ENCODE measurements around the gene CERS1.
A peak's percentile ranks its signal among the peaks of the same experiment; 100 is the strongest.

The CERS1 gene

DNA sequence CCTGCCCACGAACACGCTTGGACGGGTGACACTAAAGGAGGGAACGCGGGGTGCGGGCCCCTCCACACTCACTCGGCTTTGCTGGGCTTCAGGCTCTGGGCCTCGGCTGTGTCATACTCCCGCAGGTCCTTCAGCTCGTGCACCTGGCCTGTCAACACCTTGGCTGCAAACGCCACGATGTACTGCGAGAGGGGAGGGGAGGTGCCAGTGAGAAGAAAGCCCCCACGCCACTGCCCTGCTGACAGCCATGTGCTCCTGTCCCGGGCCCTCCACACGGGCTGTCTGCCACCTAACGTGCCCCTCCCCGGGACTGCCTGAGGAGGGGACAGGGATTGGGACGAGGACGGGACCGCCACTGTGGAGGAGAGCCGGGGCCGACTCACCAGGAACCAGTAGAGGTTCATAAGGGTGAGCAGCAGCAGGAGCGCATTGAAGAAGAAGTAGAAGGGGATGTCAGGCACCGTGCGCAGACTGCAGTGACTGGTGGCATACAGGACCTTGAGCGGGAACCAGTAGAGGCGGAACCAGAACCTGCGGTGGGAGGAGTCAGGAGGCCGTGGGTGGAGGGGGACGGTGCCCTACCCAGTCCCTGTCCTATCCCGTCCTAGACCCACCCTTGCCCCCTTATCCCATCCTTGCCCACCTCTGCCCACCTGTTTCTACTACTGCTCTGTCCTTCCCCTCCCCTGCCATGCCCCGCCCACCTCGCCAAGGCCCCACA is 16.9 kb downstream of the CERS1 start:
- ATAC-seq, result peak; percentile 9

DNA sequence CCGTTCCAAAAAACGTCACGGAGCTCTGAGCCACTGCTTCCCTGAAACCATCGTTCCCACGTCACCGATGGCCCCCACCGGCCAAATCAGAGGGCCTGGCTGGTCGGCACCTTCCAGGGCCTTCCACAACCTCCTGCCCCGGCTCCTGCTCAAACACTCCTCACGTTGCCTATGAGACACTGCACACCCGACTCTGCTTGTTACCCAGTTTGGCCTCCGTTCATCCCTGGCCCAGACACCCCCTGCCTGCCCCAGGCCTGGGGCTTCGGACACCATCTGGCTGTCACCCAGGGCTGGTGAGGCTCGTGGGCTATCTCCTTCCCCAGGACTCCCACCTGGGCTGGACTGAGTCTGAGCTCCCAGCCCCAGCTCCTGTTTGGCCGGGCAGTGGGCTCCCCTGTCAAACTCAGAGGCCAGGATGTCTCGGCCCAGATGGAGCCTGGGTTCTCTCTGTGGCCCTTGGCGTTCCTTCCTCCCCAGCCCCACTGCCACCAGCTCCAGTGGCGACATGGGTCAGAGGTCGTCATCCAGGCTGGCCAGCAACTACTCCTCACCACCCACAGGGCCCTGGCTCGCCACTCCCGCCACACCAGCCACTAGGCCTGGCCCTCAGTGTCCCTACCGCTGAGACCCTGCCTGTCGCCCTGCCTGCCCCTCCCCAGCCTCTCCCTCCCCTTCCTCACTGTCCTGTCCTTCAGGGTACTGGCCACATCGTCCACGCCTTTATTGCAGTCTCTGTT is 17.7 kb downstream of the CERS1 start:
- DNase-seq, result no peak
- Mint-ChIP-seq H3K9me3 (no peaks in the 10 kb centered on the region), H3K27ac (no peak overlapping the region), H3K4me3 (no peak overlapping the region), H3K36me3 (ENCODE audit: low read depth) (no peaks in the 10 kb centered on the region), H3K4me1 (no peaks in the 10 kb centered on the region), H3K27me3 (no peaks in the 10 kb centered on the region)
- ATAC-seq, result no peak

More for the DNA sequence above, 16.9 kb downstream of the CERS1 start:
- DNase-seq, result no peak
- Mint-ChIP-seq H3K4me1 (no peaks in the 10 kb centered on the region), H3K36me3 (ENCODE audit: low read depth) (no peaks in the 10 kb centered on the region), H3K27ac (no peak overlapping the region), H3K9me3 (no peaks in the 10 kb centered on the region), H3K4me3 (no peak overlapping the region), H3K27me3 (no peaks in the 10 kb centered on the region)

DNA sequence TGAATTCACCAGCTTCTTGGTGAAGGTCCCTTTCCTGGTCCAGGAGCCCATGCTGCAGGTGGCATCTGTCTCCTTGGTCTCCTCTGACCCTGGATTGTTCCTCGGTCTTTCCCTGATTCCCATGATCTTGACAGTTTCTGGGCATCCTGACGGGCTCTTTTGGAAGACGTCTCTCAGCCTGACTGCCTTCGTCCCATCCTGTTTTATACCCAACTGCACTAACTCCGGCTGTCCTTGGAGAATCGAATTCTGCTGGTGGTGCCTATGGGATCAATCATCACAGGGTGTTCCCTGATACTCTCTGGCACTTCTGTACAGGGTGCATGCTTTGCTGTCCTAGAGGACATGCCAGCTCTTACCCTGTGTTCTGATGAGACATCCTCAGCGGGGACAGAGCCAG is 19.1 kb downstream of the CERS1 start:
- no peak overlapping the region for H3K27ac Mint-ChIP-seq
- DNase-seq, result no peak
- H3K4me3 Mint-ChIP-seq, result no peak overlapping the region

DNA sequence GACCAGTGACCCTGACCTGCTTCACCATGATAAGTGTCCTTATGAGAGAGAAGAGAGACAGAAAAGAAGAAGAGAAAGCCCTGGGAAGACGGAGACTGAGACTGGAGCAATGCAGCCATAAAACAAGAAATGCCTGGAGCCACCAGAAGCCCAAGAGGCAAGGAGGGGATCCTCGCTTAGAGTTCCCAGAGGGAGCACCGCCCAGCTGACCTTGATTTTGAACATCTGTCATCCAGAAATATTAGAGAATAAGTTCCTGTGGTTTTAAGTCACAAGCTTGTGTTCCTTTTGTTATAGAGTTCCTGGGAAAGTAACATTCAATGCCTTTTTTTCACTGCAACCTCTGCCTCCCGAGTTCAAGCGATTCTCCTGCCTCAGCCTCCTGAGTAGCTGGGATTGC is 20.2 kb downstream of the CERS1 start:
- H3K4me1 Mint-ChIP-seq, result peaks cover 8% of the 10 kb centered on the region
- no peak overlapping the region for H3K27ac Mint-ChIP-seq
- no peak for DNase-seq

More for the DNA sequence above, 19.1 kb downstream of the CERS1 start:
- no peak for ATAC-seq
- H3K4me1 Mint-ChIP-seq, result peaks cover 2% of the 10 kb centered on the region
- H3K36me3 Mint-ChIP-seq (ENCODE audit: low read depth), result no peaks in the 10 kb centered on the region
- no peaks in the 10 kb centered on the region for H3K27me3 Mint-ChIP-seq
- no peaks in the 10 kb centered on the region for H3K9me3 Mint-ChIP-seq

DNA sequence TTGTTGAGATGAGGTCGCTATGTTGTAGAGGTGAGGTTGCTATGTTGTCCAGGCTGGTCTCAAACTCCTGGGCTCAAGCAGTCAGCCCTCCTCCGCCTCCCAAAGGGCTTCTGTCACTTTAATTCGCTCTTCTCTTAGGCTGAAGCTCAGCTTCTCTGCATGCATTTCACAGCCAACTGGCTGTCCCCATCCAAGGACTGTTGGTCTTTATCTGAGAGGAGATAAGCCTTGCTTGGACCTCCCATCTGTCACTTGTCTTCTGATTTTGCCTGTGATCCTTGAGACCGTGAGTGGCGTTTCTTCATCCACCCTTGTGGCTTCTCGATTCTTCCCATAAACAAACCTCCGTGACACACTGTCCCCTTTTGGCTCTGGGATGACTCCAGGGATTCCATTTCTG is 24.4 kb downstream of the CERS1 start:
- Mint-ChIP-seq H3K4me1 (peaks cover 11% of the 10 kb centered on the region), H3K27ac (no peak overlapping the region), H3K9me3 (no peaks in the 10 kb centered on the region), H3K4me3 (no peak overlapping the region), H3K27me3 (peaks cover 10% of the 10 kb centered on the region), H3K36me3 (ENCODE audit: low read depth) (peaks cover 11% of the 10 kb centered on the region)
- DNase-seq (no peak), ATAC-seq (no peak)

More for the DNA sequence above, 20.2 kb downstream of the CERS1 start:
- H3K27me3 Mint-ChIP-seq, result peaks cover 8% of the 10 kb centered on the region
- H3K4me3 Mint-ChIP-seq, result no peak overlapping the region
- ATAC-seq, result no peak
- H3K36me3 Mint-ChIP-seq (ENCODE audit: low read depth), result peaks cover 2% of the 10 kb centered on the region
- no peaks in the 10 kb centered on the region for H3K9me3 Mint-ChIP-seq

DNA sequence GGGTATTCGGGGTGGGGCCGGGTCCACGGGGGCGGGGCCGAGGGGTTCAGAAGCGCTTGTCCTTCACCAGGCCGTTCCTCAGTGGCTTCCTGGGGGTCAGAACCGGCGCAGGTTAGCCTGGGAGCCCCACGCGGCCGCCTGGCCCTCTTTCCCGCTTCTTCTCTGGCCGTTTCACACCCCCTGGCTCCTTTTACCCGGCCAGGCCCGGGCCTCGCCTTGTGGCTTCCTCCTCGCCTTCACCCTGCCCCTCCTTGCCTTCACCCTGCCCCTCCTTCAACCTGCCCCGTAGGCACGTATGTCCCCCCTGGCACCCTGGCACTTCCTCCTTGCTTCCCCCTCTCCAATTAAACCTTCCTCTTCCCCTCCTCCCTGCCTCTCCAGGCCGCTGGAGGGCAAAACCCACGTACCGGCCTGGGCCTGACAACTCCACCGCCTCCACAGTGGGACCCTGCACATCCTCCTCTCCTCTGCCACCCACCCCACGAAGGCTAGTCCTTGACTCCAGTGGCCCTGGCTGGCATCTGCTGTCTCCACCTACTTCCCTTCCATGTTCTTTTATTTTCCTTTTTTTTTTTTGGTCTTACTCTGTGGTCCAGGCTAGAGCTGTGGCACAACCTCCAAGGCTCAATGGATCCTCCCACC is 25.3 kb downstream of the CERS1 start:
- no peak for DNase-seq
- no peak for ATAC-seq
- Mint-ChIP-seq H3K9me3 (no peaks in the 10 kb centered on the region), H3K27ac (no peak overlapping the region), H3K4me1 (peaks cover 11% of the 10 kb centered on the region), H3K4me3 (no peak overlapping the region), H3K27me3 (peaks cover 10% of the 10 kb centered on the region), H3K36me3 (ENCODE audit: low read depth) (peaks cover 14% of the 10 kb centered on the region)

DNA sequence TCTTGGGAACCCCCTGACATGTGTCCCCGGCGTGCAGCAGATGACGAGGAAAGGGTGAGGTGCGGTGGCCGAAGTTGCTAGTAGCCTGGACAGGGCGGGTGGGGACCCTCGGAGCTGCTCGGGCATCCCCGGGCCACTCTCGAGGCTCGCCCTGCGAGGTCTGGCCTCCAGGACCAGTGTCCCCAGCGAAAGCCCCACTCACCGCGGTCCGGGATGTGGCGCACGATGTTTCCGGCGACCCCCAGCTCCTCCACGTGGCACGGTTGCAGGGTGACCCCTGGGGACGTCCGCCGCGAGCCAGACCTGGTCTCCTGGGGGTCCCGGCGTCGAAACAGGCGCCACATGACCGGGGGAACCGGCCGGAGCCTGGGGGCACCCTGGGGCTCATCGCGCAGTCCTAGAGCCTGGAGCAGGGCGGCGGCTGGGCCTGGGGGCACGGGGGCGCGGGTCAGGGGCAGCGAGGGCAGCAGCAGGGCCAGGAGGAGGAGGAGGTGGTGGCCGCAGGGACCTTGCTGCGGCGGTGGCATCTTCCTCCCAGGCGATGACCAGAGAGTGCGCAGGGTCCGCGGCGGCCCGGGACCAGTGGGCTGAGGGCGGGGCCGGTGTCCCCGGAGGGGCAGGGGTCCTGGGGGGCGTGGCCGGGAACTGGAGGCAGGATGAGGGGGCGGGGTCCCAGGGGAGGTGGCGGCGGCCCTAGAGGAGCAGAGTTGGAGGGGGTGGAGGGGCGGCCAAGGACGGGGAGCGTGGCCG is 26.0 kb downstream of the CERS1 start:
- H3K9me3 Mint-ChIP-seq, result no peaks in the 10 kb centered on the region
- no peak for DNase-seq
- H3K4me1 Mint-ChIP-seq, result peaks cover 11% of the 10 kb centered on the region
- peaks cover 10% of the 10 kb centered on the region for H3K27me3 Mint-ChIP-seq
- no peak overlapping the region for H3K27ac Mint-ChIP-seq
- no peak for ATAC-seq
- H3K4me3 Mint-ChIP-seq, result no peak overlapping the region
- H3K36me3 Mint-ChIP-seq (ENCODE audit: low read depth), result peaks cover 14% of the 10 kb centered on the region

DNA sequence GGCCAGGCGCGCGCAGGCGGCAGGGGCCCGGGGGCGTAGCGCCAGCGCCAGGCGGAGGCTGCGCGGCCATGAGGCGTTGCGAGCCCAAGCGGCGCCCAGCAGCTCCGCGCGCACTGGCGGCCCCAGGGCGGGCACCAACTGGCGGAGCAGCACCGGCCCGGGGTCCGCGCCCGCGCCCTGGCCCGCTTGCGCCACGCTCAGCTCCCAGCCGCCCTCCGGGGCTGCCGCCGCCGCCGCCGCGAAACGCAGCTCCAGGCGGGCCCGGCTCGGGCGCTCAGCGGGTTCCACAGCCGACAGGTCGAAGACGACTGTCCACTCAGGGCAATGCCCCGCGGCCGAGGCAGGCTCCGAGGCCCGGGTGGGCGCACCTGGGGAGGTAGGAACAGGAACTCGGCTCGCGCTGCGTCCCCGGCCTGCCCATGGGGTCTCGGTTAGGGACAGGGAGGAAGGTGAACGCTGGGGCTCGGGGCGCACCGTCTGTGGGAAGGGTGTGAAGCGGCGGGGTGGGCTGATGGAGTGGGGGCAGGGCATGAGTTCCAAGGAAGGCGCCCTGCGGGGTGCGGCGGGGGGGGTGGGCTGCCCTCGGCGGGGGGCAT is 26.8 kb downstream of the CERS1 start:
- H3K4me3 Mint-ChIP-seq, result no peak overlapping the region
- H3K9me3 Mint-ChIP-seq, result no peaks in the 10 kb centered on the region
- no peak for DNase-seq
- no peak overlapping the region for H3K27ac Mint-ChIP-seq
- H3K36me3 Mint-ChIP-seq (ENCODE audit: low read depth), result peaks cover 18% of the 10 kb centered on the region
- peaks cover 10% of the 10 kb centered on the region for H3K27me3 Mint-ChIP-seq
- ATAC-seq, result no peak
- peaks cover 11% of the 10 kb centered on the region for H3K4me1 Mint-ChIP-seq

DNA sequence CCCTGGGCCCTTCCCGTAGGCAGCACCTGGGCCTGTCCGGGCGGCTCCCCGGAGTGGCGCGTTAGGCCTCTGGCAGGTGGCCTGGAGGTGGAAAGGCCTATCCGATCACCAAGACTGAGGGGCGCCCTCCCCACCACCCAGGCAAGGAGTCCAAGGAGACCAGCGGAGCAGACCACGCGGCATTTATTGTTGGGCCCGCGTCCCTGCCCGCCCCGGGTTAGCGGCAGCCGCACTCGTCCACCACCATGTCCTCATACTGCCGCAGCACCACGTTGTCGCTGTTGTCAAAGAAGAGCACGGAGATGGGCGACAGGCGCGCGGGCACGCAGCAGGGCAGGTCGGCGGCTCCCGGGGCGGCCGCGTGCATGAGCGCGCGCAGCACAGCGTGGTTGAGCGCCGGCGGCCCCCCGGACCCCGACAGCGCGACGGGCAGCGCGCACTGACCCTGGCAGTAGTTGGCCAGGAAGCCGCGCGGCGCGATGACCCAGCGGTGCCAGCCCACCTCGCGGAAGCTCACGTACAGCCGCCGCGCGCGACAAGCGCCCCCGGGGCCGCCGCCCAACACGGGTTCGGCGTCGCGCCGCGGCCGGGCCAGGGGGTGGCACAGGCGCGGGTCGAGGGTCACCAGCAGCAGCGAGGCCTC is 27.5 kb downstream of the CERS1 start:
- DNase-seq (no peak), ATAC-seq (no peak)
- Mint-ChIP-seq H3K27ac (no peak overlapping the region), H3K36me3 (ENCODE audit: low read depth) (peaks cover 18% of the 10 kb centered on the region), H3K4me3 (no peak overlapping the region), H3K4me1 (peaks cover 11% of the 10 kb centered on the region), H3K9me3 (no peaks in the 10 kb centered on the region), H3K27me3 (peaks cover 10% of the 10 kb centered on the region)

DNA sequence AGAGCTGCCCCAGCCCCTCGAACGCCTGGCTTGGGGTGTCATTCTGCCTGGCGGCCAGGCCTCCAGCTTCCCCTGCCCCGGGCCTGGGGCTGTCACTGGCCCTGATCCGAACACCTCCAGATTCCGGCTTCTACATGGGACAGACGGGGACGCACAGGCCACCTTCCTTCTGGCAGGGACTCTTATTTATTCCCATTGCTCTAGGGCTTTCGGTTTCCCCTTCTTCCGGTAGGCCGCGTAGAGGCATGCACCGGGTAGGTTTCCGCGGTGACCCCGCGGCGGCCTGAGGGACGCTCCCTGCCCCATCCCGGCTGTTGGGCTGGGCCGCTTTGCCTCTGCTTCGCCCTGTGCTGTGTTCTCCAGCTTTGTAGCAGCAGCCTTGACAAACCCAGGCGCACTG is 28.2 kb downstream of the CERS1 start:
- Mint-ChIP-seq H3K4me3 (no peak overlapping the region), H3K36me3 (ENCODE audit: low read depth) (peaks cover 20% of the 10 kb centered on the region), H3K9me3 (no peaks in the 10 kb centered on the region), H3K27me3 (peaks cover 10% of the 10 kb centered on the region), H3K27ac (no peak overlapping the region), H3K4me1 (peaks cover 11% of the 10 kb centered on the region)
- ATAC-seq (no peak), DNase-seq (no peak)

DNA sequence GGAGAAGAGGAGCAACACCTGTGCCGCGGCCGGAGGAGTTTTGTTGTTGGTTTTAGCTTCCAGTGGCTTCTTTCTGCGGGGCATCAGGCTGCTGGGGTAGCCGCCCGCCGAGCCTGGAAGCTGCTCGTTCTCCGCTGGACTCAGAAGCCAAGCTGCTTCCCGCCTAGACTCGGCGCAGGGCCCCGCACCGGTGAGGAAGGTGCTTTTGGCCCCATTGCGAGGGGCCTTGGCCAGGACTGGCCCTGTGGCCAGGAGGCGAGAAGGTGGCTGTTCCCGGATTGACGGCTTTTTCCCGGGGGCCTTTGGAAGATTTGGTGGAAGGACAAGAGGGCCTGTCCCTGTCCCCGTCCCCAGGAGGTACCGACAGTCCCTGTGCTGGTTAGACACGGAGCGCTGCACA is 28.8 kb downstream of the CERS1 start:
- Mint-ChIP-seq H3K27ac (no peak overlapping the region), H3K4me3 (no peak overlapping the region), H3K4me1 (peaks cover 11% of the 10 kb centered on the region), H3K36me3 (ENCODE audit: low read depth) (peaks cover 25% of the 10 kb centered on the region), H3K9me3 (no peaks in the 10 kb centered on the region), H3K27me3 (peaks cover 10% of the 10 kb centered on the region)
- DNase-seq, result no peak
- ATAC-seq, result no peak

DNA sequence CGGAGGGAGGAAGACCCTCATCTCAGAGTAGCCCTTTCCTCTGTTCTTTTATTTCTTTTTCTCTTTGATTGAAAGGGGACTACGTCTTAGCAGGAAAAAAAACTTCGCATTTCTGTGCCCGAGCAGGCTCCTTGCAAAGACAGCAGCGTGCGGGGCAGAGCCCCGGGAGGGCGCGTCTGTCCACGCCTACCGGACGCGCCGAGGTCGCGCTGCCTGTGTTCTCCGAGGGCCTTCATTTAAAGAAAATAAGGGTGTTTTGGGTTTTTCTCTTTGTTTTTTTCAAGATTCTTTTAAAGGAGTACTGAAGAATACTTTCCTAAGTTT is 29.2 kb downstream of the CERS1 start:
- Mint-ChIP-seq H3K9me3 (no peaks in the 10 kb centered on the region), H3K36me3 (ENCODE audit: low read depth) (peaks cover 28% of the 10 kb centered on the region), H3K4me1 (peaks cover 9% of the 10 kb centered on the region), H3K4me3 (no peak overlapping the region), H3K27me3 (peaks cover 10% of the 10 kb centered on the region), H3K27ac (no peak overlapping the region)
- no peak for DNase-seq
- ATAC-seq, result no peak

DNA sequence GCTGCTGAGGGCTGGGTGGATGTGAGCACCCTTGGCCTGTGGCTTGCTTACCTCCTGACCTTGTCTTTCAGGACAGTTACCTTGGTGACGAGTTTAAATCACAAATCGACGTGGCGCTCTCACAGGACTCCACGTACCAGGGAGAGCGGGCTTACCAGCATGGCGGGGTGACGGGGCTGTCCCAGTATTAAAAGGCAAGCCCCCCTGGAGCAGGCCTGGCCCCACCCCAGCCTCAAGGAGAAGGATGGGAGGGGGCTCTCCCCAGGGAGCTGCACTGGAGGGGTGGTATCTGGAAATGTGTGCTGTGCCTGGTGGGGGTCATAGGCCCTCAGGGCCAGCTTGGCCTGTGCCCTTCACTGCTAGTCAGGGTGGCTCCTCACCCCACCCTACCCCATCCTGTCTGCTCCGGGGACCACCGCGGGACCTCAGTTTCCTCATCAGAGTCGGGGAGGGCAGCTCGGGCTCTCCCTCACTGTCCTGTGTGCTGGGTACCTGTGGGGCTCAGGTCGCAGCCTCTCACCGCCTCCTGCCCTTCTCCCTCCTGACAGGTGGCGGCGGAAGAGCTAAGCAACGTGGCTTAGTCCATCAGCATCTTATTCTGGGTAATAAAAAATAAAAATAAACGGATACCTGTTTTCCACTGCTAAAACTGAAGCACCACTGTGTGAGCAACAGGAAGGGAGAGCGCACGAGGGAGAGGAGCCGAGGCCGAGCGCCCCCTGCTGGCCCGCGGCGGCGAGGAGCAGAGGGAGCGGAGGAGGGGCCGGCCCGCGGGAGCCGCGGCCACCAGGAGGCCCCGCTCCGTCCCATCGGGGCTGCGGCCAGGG is 29.8 kb downstream of the CERS1 start:
- Mint-ChIP-seq H3K4me3 (no peak overlapping the region), H3K27me3 (peaks cover 5% of the 10 kb centered on the region), H3K9me3 (no peaks in the 10 kb centered on the region), H3K36me3 (ENCODE audit: low read depth) (peaks cover 32% of the 10 kb centered on the region), H3K27ac (no peak overlapping the region), H3K4me1 (peaks cover 5% of the 10 kb centered on the region)
- DNase-seq (peak; percentile 74), ATAC-seq (peak; percentile 75)
